ENCODE data around the gene PNMA8C.

GRCh38 chr19:46392252-46392801, 36.4 kb downstream of the PNMA8C start:
- TF ChIP-seq CTCF (IDR thresholded peaks at IDR 0.05) (no peak), POLR2A (IDR thresholded peaks at IDR 0.05) (no peak)

Data from heart left ventricle (tissue), 13 donors.